Heart left ventricle (tissue), 13 donors: Measurements from ENCODE around the gene POLR3GL.

Source experiments
- POLR2A ChIP-seq, 2 donors: fragments of 450-650 bp; IDR thresholded peaks; one replicate each; pipeline ENCODE4 v1.6.1; 2017; ENCODE audit warnings: antibody characterized with exemption in 2 of 2, mild to moderate bottlenecking in 2 of 2, moderate library complexity in 2 of 2
- TF ChIP-seq, protein P1 (sequence below), 12 donors: fragments of 200-600 bp; sonication (generic) in 4 of 12; IDR thresholded peaks; one replicate each; pipeline versions ENCODE4 v1.5.0 to v1.8.0; 2018 to 2022; ENCODE audit warnings: antibody characterized with exemption in 12 of 12, mild to moderate bottlenecking in 5 of 12
- donor health status: ischemic (EF 13 %, LVEDD 7.1; RV severe dilation, severe dysfunction).
- donor health status: DM: no; HTN: yes; CAD: no.
- donor health status: DM: no; HTN: no; CAD: no.
- donor health status: ischemic (EF 25% LVEDD 6.9; RV normal size, moderate dysfunction).
- donor health status: ischemic (EF 25% LVEDD 5.7; RV mildly dilated, moderate dysfunction).
- donor health status: ischemic (EF 35%, LVEDD 5.7; RV mildly dilated, moderate dysfunction).
- donor health status: nonischemic (EF 11% LVEDD 7.7; RV severe dilation, severe dysfunction).
- donor health status: DM: yes; HTN: yes; CAD: no.
- donor health status: PGD.
- donor health status: ischemic (EF 29% LVEDD 5.4; RV normal size, mild dysfunction).
- donor health status: nonischemic (EF 23%, LVEDD 6.1; RV moderate dilation, normal function).

DNA sequence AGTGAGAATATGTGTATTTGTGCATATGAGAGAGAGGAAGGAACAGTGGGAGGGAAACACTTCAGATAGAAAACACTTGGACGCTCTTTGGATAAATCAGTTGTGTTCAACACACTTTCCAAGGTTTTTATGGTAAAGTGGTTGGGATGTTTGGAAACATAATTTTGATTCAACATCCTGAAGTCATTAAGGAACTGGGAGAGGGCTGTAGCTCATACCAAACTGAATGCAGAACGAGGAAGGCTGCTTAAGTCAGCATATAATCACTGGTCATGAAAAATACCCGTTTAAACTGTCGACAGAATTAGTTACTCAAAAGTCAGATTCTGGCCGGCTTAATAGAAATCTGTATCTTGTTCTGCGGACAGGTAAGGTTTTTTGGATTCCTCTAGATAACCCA, 21.6 kb upstream of the POLR3GL start:
- TF ChIP-seq POLR2A (IDR thresholded peaks at IDR 0.05) = no peak
- TF ChIP-seq, protein P1, sequence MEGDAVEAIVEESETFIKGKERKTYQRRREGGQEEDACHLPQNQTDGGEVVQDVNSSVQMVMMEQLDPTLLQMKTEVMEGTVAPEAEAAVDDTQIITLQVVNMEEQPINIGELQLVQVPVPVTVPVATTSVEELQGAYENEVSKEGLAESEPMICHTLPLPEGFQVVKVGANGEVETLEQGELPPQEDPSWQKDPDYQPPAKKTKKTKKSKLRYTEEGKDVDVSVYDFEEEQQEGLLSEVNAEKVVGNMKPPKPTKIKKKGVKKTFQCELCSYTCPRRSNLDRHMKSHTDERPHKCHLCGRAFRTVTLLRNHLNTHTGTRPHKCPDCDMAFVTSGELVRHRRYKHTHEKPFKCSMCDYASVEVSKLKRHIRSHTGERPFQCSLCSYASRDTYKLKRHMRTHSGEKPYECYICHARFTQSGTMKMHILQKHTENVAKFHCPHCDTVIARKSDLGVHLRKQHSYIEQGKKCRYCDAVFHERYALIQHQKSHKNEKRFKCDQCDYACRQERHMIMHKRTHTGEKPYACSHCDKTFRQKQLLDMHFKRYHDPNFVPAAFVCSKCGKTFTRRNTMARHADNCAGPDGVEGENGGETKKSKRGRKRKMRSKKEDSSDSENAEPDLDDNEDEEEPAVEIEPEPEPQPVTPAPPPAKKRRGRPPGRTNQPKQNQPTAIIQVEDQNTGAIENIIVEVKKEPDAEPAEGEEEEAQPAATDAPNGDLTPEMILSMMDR (IDR thresholded peaks at IDR 0.05) = no peak
